GM10847 (cell line): ENCODE measurements around the gene KCNG1.

Experiments used
- POLR2A ChIP-seq: IDR thresholded peaks from 2 replicates; pipeline ENCODE4 v1.6.1; 2011; ENCODE audit not compliant: insufficient read length; ENCODE audit errors: extremely low read depth

Gene KCNG1

GRCh38 chr20:51042657-51043247 lies 19.8 kb upstream of the KCNG1 start:
- TF ChIP-seq POLR2A, result no peak

GRCh38 chr20:51042064-51042463 lies 19.2 kb upstream of the KCNG1 start:
- no peak for TF ChIP-seq POLR2A

- no peak for TF ChIP-seq POLR2A
Measured at GRCh38 chr20:51037532-51038115, 14.7 kb upstream of the KCNG1 start.

GRCh38 chr20:51036827-51037531 lies 14.1 kb upstream of the KCNG1 start:
- TF ChIP-seq POLR2A, result no peak

- no peak for TF ChIP-seq POLR2A
Measured at GRCh38 chr20:51036226-51036625, 13.3 kb upstream of the KCNG1 start.

GRCh38 chr20:51034988-51035656 lies 12.2 kb upstream of the KCNG1 start:
- TF ChIP-seq POLR2A, result no peak

GRCh38 chr20:51034476-51034875 lies 11.6 kb upstream of the KCNG1 start:
- TF ChIP-seq POLR2A, result no peak

- no peak for TF ChIP-seq POLR2A
Measured at GRCh38 chr20:51029963-51030920, 7.3 kb upstream of the KCNG1 start.

- TF ChIP-seq POLR2A, result no peak
Measured at GRCh38 chr20:51029556-51029955, 6.6 kb upstream of the KCNG1 start.

GRCh38 chr20:51028616-51029212 lies 5.8 kb upstream of the KCNG1 start:
- no peak for TF ChIP-seq POLR2A

- TF ChIP-seq POLR2A, result no peak
Measured at GRCh38 chr20:51027035-51027795, 4.3 kb upstream of the KCNG1 start.

- no peak for TF ChIP-seq POLR2A
Measured at GRCh38 chr20:51026269-51026668, 3.4 kb upstream of the KCNG1 start.

- TF ChIP-seq POLR2A, result no peak
Measured at GRCh38 chr20:51024761-51025160, 1.9 kb upstream of the KCNG1 start.
